ENCODE measurements around the gene RSAD2.

DNA sequence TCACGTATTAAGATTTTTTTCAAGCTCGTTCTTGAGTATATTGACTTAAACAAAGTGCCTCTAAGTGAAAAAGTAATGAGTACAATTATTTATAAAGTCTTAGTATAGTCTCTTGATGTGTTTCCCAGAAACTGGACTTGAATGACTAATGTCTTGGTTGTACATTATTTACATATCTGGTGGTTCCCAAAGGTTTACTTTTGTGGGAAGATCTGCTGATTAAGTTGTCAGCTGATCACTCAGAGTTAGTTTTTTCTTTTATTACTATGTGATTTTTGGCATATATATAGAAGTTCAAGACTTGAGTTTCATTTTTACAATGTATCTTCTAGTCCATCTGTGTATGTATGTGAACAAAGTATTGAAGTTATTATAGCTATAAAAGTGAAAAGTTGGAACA lies 69.1 kb downstream of the RSAD2 start:
- TF ChIP-seq, protein P1, sequence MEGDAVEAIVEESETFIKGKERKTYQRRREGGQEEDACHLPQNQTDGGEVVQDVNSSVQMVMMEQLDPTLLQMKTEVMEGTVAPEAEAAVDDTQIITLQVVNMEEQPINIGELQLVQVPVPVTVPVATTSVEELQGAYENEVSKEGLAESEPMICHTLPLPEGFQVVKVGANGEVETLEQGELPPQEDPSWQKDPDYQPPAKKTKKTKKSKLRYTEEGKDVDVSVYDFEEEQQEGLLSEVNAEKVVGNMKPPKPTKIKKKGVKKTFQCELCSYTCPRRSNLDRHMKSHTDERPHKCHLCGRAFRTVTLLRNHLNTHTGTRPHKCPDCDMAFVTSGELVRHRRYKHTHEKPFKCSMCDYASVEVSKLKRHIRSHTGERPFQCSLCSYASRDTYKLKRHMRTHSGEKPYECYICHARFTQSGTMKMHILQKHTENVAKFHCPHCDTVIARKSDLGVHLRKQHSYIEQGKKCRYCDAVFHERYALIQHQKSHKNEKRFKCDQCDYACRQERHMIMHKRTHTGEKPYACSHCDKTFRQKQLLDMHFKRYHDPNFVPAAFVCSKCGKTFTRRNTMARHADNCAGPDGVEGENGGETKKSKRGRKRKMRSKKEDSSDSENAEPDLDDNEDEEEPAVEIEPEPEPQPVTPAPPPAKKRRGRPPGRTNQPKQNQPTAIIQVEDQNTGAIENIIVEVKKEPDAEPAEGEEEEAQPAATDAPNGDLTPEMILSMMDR (IDR thresholded peaks at IDR 0.05): no peak
- no peak for TF ChIP-seq POLR2A (IDR thresholded peaks at IDR 0.05)
